IPS DF 6.9 (cell line): ENCODE measurements around the gene RPS10.

ENCODE experiments used
- DNase-seq: peaks from one replicate; pipeline ENCODE4 v3.0.0-alpha.2; 2013; ENCODE audit warnings: low read depth, low spot score
- H3K27ac ChIP-seq: one replicate; pipeline ENCODE4 v1.5.1; 2013; ENCODE audit warnings: low read length, control low read depth
- H3K27me3 ChIP-seq: 2 replicates; pipeline ENCODE4 v1.6.1; 2013; ENCODE audit warnings: mild to moderate bottlenecking, low read length; ENCODE audit not compliant: control insufficient read depth, insufficient read depth
- H3K36me3 ChIP-seq: 2 replicates; pipeline ENCODE4 v1.6.1; 2013; ENCODE audit warnings: low read length; ENCODE audit not compliant: control insufficient read depth, insufficient read depth
- H3K4me1 ChIP-seq: 2 replicates; pipeline ENCODE4 v1.6.1; 2013; ENCODE audit warnings: low read length; ENCODE audit not compliant: control insufficient read depth, insufficient read depth
- H3K4me3 ChIP-seq: 2 replicates; pipeline ENCODE4 v1.5.1; 2013; ENCODE audit warnings: mild to moderate bottlenecking, low read length
- H3K9me3 ChIP-seq: 2 replicates; pipeline ENCODE4 v1.6.1; 2013; ENCODE audit warnings: low read length, inconsistent platforms; ENCODE audit not compliant: control insufficient read depth, insufficient read depth
- WGBS: extraction: QIAGEN DNeasy Blood & Tissue Kit; methylation state at CpG from one replicate; pipeline ENCODE4 v1.1.7; 2013; ENCODE audit warnings: mixed read lengths, missing lambda C conversion rate; ENCODE audit not compliant: insufficient read length, insufficient coverage; 5-methylcytosine and 5-hydroxymethylcytosine counted together

Gene RPS10

GRCh38 chr6:34425498-34426410 lies at the start of gene RPS10:
Gene RPS10, minus strand, starts transcription at chr6:34426069. Its CDS starts 848 bp downstream, at chr6:34425221.
- Histone ChIP-seq H3K27me3 (no peaks in the 10 kb centered on the region), H3K4me1 (no peaks in the 10 kb centered on the region), H3K4me3 (peak within 1 kb of the TSS; percentile 59), H3K9me3 (no peaks in the 10 kb centered on the region; the same call in none of the 2 replicates), H3K27ac (no peak within 1 kb of the TSS), H3K36me3 (peaks cover 36% of the 10 kb centered on the region; the same call in 1 of the 2 replicates)
- no CpG with 5 or more reads among the region's 58 CpGs for WGBS
- peak; percentile 67 for DNase-seq

GRCh38 chr6:34475238-34475682 lies 49.4 kb upstream of the RPS10 start:
- Histone ChIP-seq H3K36me3 (no peaks in the 10 kb centered on the region), H3K27me3 (no peaks in the 10 kb centered on the region), H3K27ac (no peak overlapping the region), H3K4me3 (no peak overlapping the region), H3K9me3 (no peaks in the 10 kb centered on the region), H3K4me1 (peaks cover 2% of the 10 kb centered on the region; the same call in 1 of the 2 replicates)
- no peak for DNase-seq
- no CpG with 5 or more reads among the region's 5 CpGs for WGBS

GRCh38 chr6:34474754-34475153 lies 48.9 kb upstream of the RPS10 start:
- no peak for DNase-seq
- Histone ChIP-seq H3K27me3 (no peaks in the 10 kb centered on the region), H3K9me3 (no peaks in the 10 kb centered on the region), H3K36me3 (no peaks in the 10 kb centered on the region), H3K4me1 (peaks cover 2% of the 10 kb centered on the region; the same call in 1 of the 2 replicates), H3K27ac (no peak overlapping the region), H3K4me3 (no peak overlapping the region)
- WGBS, result no CpG with 5 or more reads among the region's 2 CpGs

- DNase-seq, result no peak
- no peaks in the 10 kb centered on the region for H3K9me3 ChIP-seq
- no peaks in the 10 kb centered on the region for H3K27me3 ChIP-seq
- no CpG with 5 or more reads among the region's 1 CpG for WGBS
- no peak overlapping the region for H3K4me3 ChIP-seq
- H3K27ac ChIP-seq, result no peak overlapping the region
- H3K36me3 ChIP-seq, result no peaks in the 10 kb centered on the region
- peaks cover 2% of the 10 kb centered on the region; the same call in 1 of the 2 replicates for H3K4me1 ChIP-seq
These were observed 48.1 kb upstream of the RPS10 start for GRCh38 chr6:34473967-34474366.

GRCh38 chr6:34472425-34472824 lies 46.6 kb upstream of the RPS10 start:
- no peak for DNase-seq
- no peak overlapping the region for H3K27ac ChIP-seq
- WGBS, result no CpG with 5 or more reads among the region's 5 CpGs
- H3K4me1 ChIP-seq, result peaks cover 2% of the 10 kb centered on the region; the same call in 1 of the 2 replicates
- H3K4me3 ChIP-seq, result no peak overlapping the region
- H3K36me3 ChIP-seq, result no peaks in the 10 kb centered on the region
- no peaks in the 10 kb centered on the region for H3K27me3 ChIP-seq
- no peaks in the 10 kb centered on the region for H3K9me3 ChIP-seq

GRCh38 chr6:34469499-34469898 lies 43.6 kb upstream of the RPS10 start:
- Histone ChIP-seq H3K27me3 (no peaks in the 10 kb centered on the region), H3K4me3 (no peak overlapping the region), H3K27ac (no peak overlapping the region), H3K9me3 (no peaks in the 10 kb centered on the region), H3K36me3 (no peaks in the 10 kb centered on the region), H3K4me1 (0 out of 2 replicates have a peak, but pooled peaks cover 2% of the 10 kb centered on the region)
- DNase-seq, result no peak
- WGBS, result no CpG with 5 or more reads among the region's 3 CpGs

GRCh38 chr6:34468378-34468892 lies 42.6 kb upstream of the RPS10 start:
- no peak overlapping the region for H3K27ac ChIP-seq
- H3K27me3 ChIP-seq, result no peaks in the 10 kb centered on the region
- no peaks in the 10 kb centered on the region for H3K36me3 ChIP-seq
- DNase-seq, result no peak
- 0 out of 2 replicates have a peak, but pooled peaks cover 2% of the 10 kb centered on the region for H3K4me1 ChIP-seq
- WGBS, result no CpG with 5 or more reads among the region's 4 CpGs
- H3K9me3 ChIP-seq, result no peaks in the 10 kb centered on the region
- H3K4me3 ChIP-seq, result no peak overlapping the region

GRCh38 chr6:34466242-34467185 lies 40.6 kb upstream of the RPS10 start:
- 0 out of 2 replicates have a peak, but pooled peaks cover 2% of the 10 kb centered on the region for H3K4me1 ChIP-seq
- no peaks in the 10 kb centered on the region for H3K27me3 ChIP-seq
- H3K9me3 ChIP-seq, result no peaks in the 10 kb centered on the region
- peak overlapping the region; percentile 41; the same call in 1 of the 2 replicates for H3K4me3 ChIP-seq
- no peaks in the 10 kb centered on the region for H3K36me3 ChIP-seq
- no peak for DNase-seq
- H3K27ac ChIP-seq, result no peak overlapping the region
- no CpG with 5 or more reads among the region's 28 CpGs for WGBS

GRCh38 chr6:34465531-34466241 lies 39.8 kb upstream of the RPS10 start, which contains the start of gene PACSIN1:
Gene PACSIN1, plus strand, starts transcription at chr6:34466076. Its CDS starts 60,230 bp downstream, at chr6:34526306.
- no peaks in the 10 kb centered on the region for H3K27me3 ChIP-seq
- H3K36me3 ChIP-seq, result no peaks in the 10 kb centered on the region
- H3K4me3 ChIP-seq, result peak within 1 kb of the TSS; percentile 41; the same call in 1 of the 2 replicates
- no peak for DNase-seq
- no peaks in the 10 kb centered on the region for H3K9me3 ChIP-seq
- WGBS, result no CpG with 5 or more reads among the region's 67 CpGs
- no peak within 1 kb of the TSS for H3K27ac ChIP-seq
- 0 out of 2 replicates have a peak, but pooled peaks cover 2% of the 10 kb centered on the region for H3K4me1 ChIP-seq
